Spleen (tissue), 11 donors: ENCODE results near the gene AP3B1. TPM values are rescaled to one million over a fixed set of nuclear protein-coding genes. Genes with fewer than 3 reads are reported as not detected.

Source experiments
- DNase-seq: peaks from one replicate; pipeline ENCODE4 v3.0.0-alpha.2; 2020
- H3K27ac ChIP-seq, 8 donors: fragments of 200-600 bp; sonication (generic) in 7 of 8; 1 replicate in 4 of 8; 2 replicates in 4 of 8; pipeline versions ENCODE4 v1.5.0 to v1.8.0; 2016 to 2021; ENCODE audit warnings: inconsistent platforms in 4 of 8, mild to moderate bottlenecking in 4 of 8, moderate library complexity in 1 of 8
- H3K27me3 ChIP-seq, 7 donors: fragments of 200-600 bp; sonication (generic) in 6 of 7; replicated peaks in 1 of 7; 1 replicate in 4 of 7; 2 replicates in 3 of 7; pipeline versions ENCODE4 v1.5.0 to v1.8.0; 2016 to 2021; ENCODE audit warnings: inconsistent platforms in 3 of 7, mild to moderate bottlenecking in 1 of 7
- H3K36me3 ChIP-seq, 6 donors: fragments of 200-600 bp; sonication (generic) in 5 of 6; 1 replicate in 4 of 6; 2 replicates in 2 of 6; pipeline versions ENCODE4 v1.5.0 to v1.8.0; 2016 to 2021; ENCODE audit warnings: inconsistent platforms in 2 of 6
- H3K4me1 ChIP-seq, 6 donors: fragments of 200-600 bp; sonication (generic) in 5 of 6; 1 replicate in 3 of 6; 2 replicates in 3 of 6; pipeline versions ENCODE4 v1.5.0 to v1.8.0; 2016 to 2021; ENCODE audit warnings: inconsistent platforms in 3 of 6
- H3K4me3 ChIP-seq, 8 donors: fragments of 200-600 bp; sonication (generic) in 7 of 8; 1 replicate in 4 of 8; 2 replicates in 4 of 8; pipeline versions ENCODE4 v1.5.0 to v1.8.0; 2016 to 2021; ENCODE audit warnings: inconsistent platforms in 4 of 8, mild to moderate bottlenecking in 4 of 8, moderate library complexity in 2 of 8
- H3K9me3 ChIP-seq, 8 donors: fragments of 200-600 bp; sonication (generic) in 7 of 8; 1 replicate in 4 of 8; 2 replicates in 4 of 8; pipeline versions ENCODE4 v1.5.0 to v1.8.0; 2016 to 2021; ENCODE audit warnings: inconsistent platforms in 4 of 8
- POLR2A ChIP-seq, 3 donors: fragments of 450-650 bp; IDR thresholded peaks; one replicate each; pipeline ENCODE4 v1.5.1; 2017; ENCODE audit warnings: antibody characterized with exemption in 3 of 3, mild to moderate bottlenecking in 1 of 3
- POLR2AphosphoS5 ChIP-seq, 3 donors: sonication (generic); formaldehyde crosslinking; IDR thresholded peaks; one replicate each; pipeline ENCODE4 v1.5.1; 2017; ENCODE audit warnings: antibody characterized with exemption in 3 of 3
- WGBS, 5 donors: extraction: QIAGEN DNeasy Blood & Tissue Kit in 3 of 5; methylation state at CpG; one replicate each; pipeline versions ENCODE4 v1.1.5 to v1.1.7; 2013 to 2018; 5-methylcytosine and 5-hydroxymethylcytosine counted together
- intact Hi-C: fragments of 100-400 bp; cut with DNase I; formaldehyde crosslinking; loops from one replicate; pipeline ENCODE4 v1.15.0; 2023; ENCODE audit warnings: low total_unique reads
- polyA plus RNA-seq, 3 donors: library from polyadenylated mRNA; stranded (reverse); fragments of 200-250 nt; gene quantifications; one replicate each; pipeline ENCODE4 v1.2.1, GENCODE V29; 2013
- total RNA-seq, 7 donors: library from RNA; depleted of rRNA in 3 of 7; stranded (reverse); fragments of >200 nt in 3 of 7; fragmentation: NEBNext Ultra II Directional in 4 of 7; extraction: Animal tissue kit (Norgen Biotek cat#: 25700) in 4 of 7; gene quantifications; one replicate each; pipeline versions ENCODE4 v1.1.0 to v1.2.1, GENCODE V29; 2016 to 2021
- TF ChIP-seq, protein P1 (sequence below), 11 experiments: fragments of 200-600 bp in 7 of 11; fragments of 450-650 bp in 4 of 11; sonication (generic) in 4 of 11; IDR thresholded peaks in 8 of 11; conservative IDR thresholded peaks in 3 of 11; 1 replicate in 7 of 11; 2 replicates in 4 of 11; pipeline versions ENCODE4 v1.4.0 to v1.8.0; 2016 to 2021; ENCODE audit warnings: antibody characterized with exemption in 11 of 11, inconsistent platforms in 4 of 11, mild to moderate bottlenecking in 1 of 11
- donor health status: healthy with polysubstance abuse.
- donor health status: DM: no; HTN: no; CAD: no; lungs with moderate emphysema.
- donor health status: DM: no; HTN: no; CAD: no.
- donor health status: Bipolar disorder and iron deficiency.
- donor health status: healthy.
- donor health status: DM: no; HTN: no; CAD: no.
- donor health status: DM: yes; HTN: yes; CAD: no.

The AP3B1 gene
- total and polyA plus RNA-seq, 10 donors = 27.9 to 76.2 (median 48.2) TPM

DNA sequence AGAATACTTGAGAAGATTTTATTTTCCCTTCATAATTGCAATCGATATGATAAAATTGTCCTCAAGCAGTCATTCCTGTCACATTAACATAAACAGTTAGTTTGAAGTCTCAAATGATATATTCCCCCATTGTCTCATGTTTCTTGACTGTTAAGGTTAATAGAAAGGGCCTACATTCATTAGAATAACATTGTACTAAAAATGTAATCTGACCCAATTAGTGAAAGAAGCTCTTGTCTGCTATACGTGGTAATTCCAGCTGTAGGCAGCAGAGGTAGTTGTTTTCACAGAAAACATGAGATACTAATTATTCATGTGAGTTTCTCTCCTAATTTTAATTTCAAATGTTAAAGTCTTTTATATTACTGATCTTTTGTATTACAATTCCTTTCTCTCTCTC lies 25.9 kb upstream of the AP3B1 start:
- no peaks in the 10 kb centered on the region for H3K4me1 ChIP-seq
- no peaks in the 10 kb centered on the region for H3K36me3 ChIP-seq
- no peak overlapping the region for H3K4me3 ChIP-seq
- no peak for DNase-seq
- intact Hi-C loops = no loop called here
- H3K27me3 ChIP-seq = no peaks in the 10 kb centered on the region
- no peak for TF ChIP-seq POLR2AphosphoS5 (IDR thresholded peaks at IDR 0.05)
- TF ChIP-seq, protein P1, sequence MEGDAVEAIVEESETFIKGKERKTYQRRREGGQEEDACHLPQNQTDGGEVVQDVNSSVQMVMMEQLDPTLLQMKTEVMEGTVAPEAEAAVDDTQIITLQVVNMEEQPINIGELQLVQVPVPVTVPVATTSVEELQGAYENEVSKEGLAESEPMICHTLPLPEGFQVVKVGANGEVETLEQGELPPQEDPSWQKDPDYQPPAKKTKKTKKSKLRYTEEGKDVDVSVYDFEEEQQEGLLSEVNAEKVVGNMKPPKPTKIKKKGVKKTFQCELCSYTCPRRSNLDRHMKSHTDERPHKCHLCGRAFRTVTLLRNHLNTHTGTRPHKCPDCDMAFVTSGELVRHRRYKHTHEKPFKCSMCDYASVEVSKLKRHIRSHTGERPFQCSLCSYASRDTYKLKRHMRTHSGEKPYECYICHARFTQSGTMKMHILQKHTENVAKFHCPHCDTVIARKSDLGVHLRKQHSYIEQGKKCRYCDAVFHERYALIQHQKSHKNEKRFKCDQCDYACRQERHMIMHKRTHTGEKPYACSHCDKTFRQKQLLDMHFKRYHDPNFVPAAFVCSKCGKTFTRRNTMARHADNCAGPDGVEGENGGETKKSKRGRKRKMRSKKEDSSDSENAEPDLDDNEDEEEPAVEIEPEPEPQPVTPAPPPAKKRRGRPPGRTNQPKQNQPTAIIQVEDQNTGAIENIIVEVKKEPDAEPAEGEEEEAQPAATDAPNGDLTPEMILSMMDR (IDR thresholded peaks at IDR 0.05 in 8 of 11, conservative IDR thresholded peaks at IDR 0.05 in 3 of 11) = peak in 9 of 11 experiments; percentile 10 to 55 (median 39)
- no peak overlapping the region for H3K27ac ChIP-seq
- no peaks in the 10 kb centered on the region for H3K9me3 ChIP-seq
- 41 to 53% (median 48%) methylated on average over 2 of the region's 2 CpGs for WGBS, 5 donors

DNA sequence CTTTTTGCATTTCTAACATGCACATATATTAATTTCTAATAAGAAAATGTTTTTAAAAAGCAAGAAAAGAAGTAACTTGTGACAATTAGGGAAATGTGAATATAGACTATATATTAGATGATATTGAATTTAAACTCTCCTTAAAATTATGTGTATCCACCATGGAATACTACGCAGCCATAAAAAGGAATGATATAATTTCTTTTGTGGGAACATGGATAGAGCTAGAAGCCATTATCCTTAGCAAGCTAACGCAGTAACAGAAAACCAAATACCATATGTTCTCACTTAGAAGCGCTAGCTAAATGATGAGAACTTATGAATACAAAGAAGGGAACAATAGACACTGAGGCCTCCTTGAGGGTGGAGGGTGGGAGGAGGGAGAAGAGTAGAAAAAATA lies 23.8 kb upstream of the AP3B1 start:
- Histone ChIP-seq H3K36me3 (no peaks in the 10 kb centered on the region), H3K4me3 (no peak overlapping the region), H3K27ac (no peak overlapping the region), H3K4me1 (no peaks in the 10 kb centered on the region), H3K27me3 (no peaks in the 10 kb centered on the region), H3K9me3 (no peaks in the 10 kb centered on the region)
- intact Hi-C loops = no loop called here
- no peak for DNase-seq
- TF ChIP-seq POLR2AphosphoS5 (IDR thresholded peaks at IDR 0.05) = no peak
- TF ChIP-seq, protein P1 (IDR thresholded peaks at IDR 0.05 in 8 of 11, conservative IDR thresholded peaks at IDR 0.05 in 3 of 11) = no peak
- TF ChIP-seq POLR2A (IDR thresholded peaks at IDR 0.05) = no peak
- WGBS, 5 donors = 94 to 98% (median 97%) methylated on average over 3 of the region's 3 CpGs

DNA sequence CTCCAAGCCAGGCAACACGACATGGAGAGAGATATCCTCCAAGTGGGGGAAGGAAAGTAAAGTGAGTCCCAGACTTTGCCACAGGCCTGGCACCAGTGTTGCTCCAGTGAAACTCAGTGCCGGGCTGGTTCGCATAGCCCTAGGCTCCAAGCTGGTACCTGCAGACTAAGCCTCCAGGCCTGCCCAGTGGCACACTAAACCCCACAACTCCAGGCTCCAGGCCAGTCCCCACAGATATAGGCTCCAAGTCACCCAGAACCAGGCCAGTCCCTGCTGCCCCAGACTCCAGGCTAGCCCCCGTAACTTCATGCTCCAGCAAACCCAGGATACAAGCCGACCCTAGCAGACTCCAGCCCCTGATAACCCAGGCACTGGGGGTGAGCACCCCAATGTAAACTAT lies 23.0 kb upstream of the AP3B1 start:
- H3K36me3 ChIP-seq = no peaks in the 10 kb centered on the region
- 90 to 95% (median 92%) methylated on average over 5 of the region's 5 CpGs for WGBS, 5 donors
- intact Hi-C loops = no loop called here

DNA sequence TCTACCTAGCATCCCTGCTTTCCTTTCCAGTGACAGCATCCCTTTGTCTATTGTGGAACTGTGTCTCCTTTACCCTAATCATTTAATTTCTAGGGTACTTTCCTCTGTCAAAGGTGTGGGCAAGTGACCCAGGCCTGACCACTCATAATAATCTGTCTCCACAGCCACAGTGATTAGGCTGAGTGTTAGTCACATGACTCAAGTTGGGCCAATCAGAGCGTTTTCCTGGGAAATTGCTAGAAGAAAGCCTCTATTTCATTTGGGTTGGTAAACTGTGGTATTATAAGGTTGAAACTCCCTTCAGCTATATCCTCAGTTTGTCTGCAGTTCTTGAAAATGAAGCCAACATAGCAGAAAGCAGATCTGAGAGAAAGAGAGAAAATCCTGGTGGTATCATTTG lies 14.2 kb upstream of the AP3B1 start:
- H3K4me3 ChIP-seq = no peak overlapping the region
- H3K36me3 ChIP-seq = no peaks in the 10 kb centered on the region
- H3K9me3 ChIP-seq = no peaks in the 10 kb centered on the region
- 92 to 96% (median 94%) methylated on average over 1 of the region's 1 CpG for WGBS, 5 donors
- TF ChIP-seq, protein P1 (IDR thresholded peaks at IDR 0.05 in 8 of 11, conservative IDR thresholded peaks at IDR 0.05 in 3 of 11) = no peak
- TF ChIP-seq POLR2AphosphoS5 (IDR thresholded peaks at IDR 0.05) (no peak), POLR2A (IDR thresholded peaks at IDR 0.05) (no peak)
- intact Hi-C loops = no loop called here
- no peaks in the 10 kb centered on the region for H3K4me1 ChIP-seq
- peaks cover 0 to 17% (median 0%) of the 10 kb centered on the region in 7 donors for H3K27me3 ChIP-seq
- no peak for DNase-seq
- H3K27ac ChIP-seq = no peak overlapping the region

More for the DNA sequence above, 23.0 kb upstream of the AP3B1 start:
- DNase-seq = no peak
- Histone ChIP-seq H3K9me3 (no peaks in the 10 kb centered on the region), H3K27ac (no peak overlapping the region), H3K4me1 (no peaks in the 10 kb centered on the region), H3K27me3 (peaks cover 0 to 6% (median 0%) of the 10 kb centered on the region in 7 donors), H3K4me3 (no peak overlapping the region)
- TF ChIP-seq POLR2A (IDR thresholded peaks at IDR 0.05) (no peak), POLR2AphosphoS5 (IDR thresholded peaks at IDR 0.05) (no peak)
